HG02678 (cell line): ENCODE results near the gene PLIN1.
"Not testable (repeated sequence)": the region's sequence is repeated elsewhere in the genome, so short reads cannot be mapped to it uniquely, and the experiment has no call there.

ENCODE experiments used
- ATAC-seq: cut with Tn5 transposase; IDR thresholded peaks from one replicate; pipeline ENCODE4 v1.9.1; 2021; ENCODE audit warnings: mild to moderate bottlenecking, moderate library complexity; ENCODE audit not compliant: unreplicated experiment

The PLIN1 gene

GRCh38 chr15:89679212-89679611 is at the start of gene PLIN1:
Gene PLIN1 (minus strand): TSS chr15:89679367. CDS start chr15:89677489, 1,878 bp downstream.
- ATAC-seq: no peak

GRCh38 chr15:89728254-89728653 is 49.1 kb upstream of the PLIN1 start:
- ATAC-seq: no peak

- no peak for ATAC-seq
Observed at GRCh38 chr15:89725064-89725463, 45.9 kb upstream of the PLIN1 start.

GRCh38 chr15:89724621-89725020 is 45.5 kb upstream of the PLIN1 start:
- ATAC-seq: no peak

GRCh38 chr15:89723031-89723430 is 43.9 kb upstream of the PLIN1 start:
- no peak for ATAC-seq

- ATAC-seq: no peak
Observed at GRCh38 chr15:89714775-89715174, 35.6 kb upstream of the PLIN1 start.

GRCh38 chr15:89707577-89707976 is 28.4 kb upstream of the PLIN1 start:
- ATAC-seq: no peak

GRCh38 chr15:89704411-89704810 is 25.2 kb upstream of the PLIN1 start:
- no peak for ATAC-seq

GRCh38 chr15:89695198-89695597 is 16.0 kb upstream of the PLIN1 start:
- ATAC-seq: no peak

- no peak for ATAC-seq
Observed at GRCh38 chr15:89693696-89694095, 14.5 kb upstream of the PLIN1 start.

- ATAC-seq: no peak
Observed at GRCh38 chr15:89693091-89693490, 13.9 kb upstream of the PLIN1 start.

GRCh38 chr15:89690276-89691218 is 11.4 kb upstream of the PLIN1 start, which contains the start of the genes PEX11A and WDR93:
Gene PEX11A (minus strand): TSS chr15:89690754. CDS start chr15:89690632, 122 bp downstream.
Gene WDR93 (plus strand): TSS chr15:89690811. CDS start chr15:89701747, 10,936 bp downstream.
- ATAC-seq: peak; percentile 90

- not testable (repeated sequence) for ATAC-seq
Observed at GRCh38 chr15:89689930-89690275, 10.7 kb upstream of the PLIN1 start.

- no peak for ATAC-seq
Observed at GRCh38 chr15:89686522-89686921, 7.4 kb upstream of the PLIN1 start.

- no peak for ATAC-seq
Observed at GRCh38 chr15:89685995-89686394, 6.8 kb upstream of the PLIN1 start.

GRCh38 chr15:89681146-89681545 is 2.0 kb upstream of the PLIN1 start:
- ATAC-seq: no peak

- ATAC-seq: no peak
Observed at GRCh38 chr15:89680282-89680873, 1.2 kb upstream of the PLIN1 start.

GRCh38 chr15:89677381-89677780 is 1.8 kb downstream of the PLIN1 start:
- ATAC-seq: no peak

GRCh38 chr15:89675606-89676005 is 3.6 kb downstream of the PLIN1 start:
- no peak for ATAC-seq

- ATAC-seq: no peak
Observed at GRCh38 chr15:89674526-89674925, 4.6 kb downstream of the PLIN1 start.

GRCh38 chr15:89673165-89673512 is 6.0 kb downstream of the PLIN1 start:
- ATAC-seq: no peak
